Esophagus (tissue), 2 donors: ENCODE measurements around the gene DENND4C. TPM values are rescaled to one million over a fixed set of nuclear protein-coding genes. Genes with fewer than 3 reads are reported as not detected.
A peak's percentile ranks its signal among the peaks of the same experiment; 100 is the strongest.
"Not testable (repeated sequence)": the region's sequence is repeated elsewhere in the genome, so short reads cannot be mapped to it uniquely, and the experiment has no call there.

Source experiments
- H3K27ac ChIP-seq, 2 donors: one replicate each; pipeline ENCODE4 v1.5.1; 2013; ENCODE audit warnings: low read depth in 2 of 2, mild to moderate bottlenecking in 2 of 2, inconsistent platforms in 1 of 2, low read length in 1 of 2, moderate library complexity in 1 of 2
- H3K27me3 ChIP-seq, 2 donors: one replicate each; pipeline ENCODE4 v1.6.1; 2013; ENCODE audit warnings: low read length in 2 of 2, control low read depth in 1 of 2, mild to moderate bottlenecking in 1 of 2; ENCODE audit not compliant: insufficient read depth in 2 of 2, control insufficient read depth in 1 of 2
- H3K36me3 ChIP-seq, 2 donors: one replicate each; pipeline ENCODE4 v1.6.1; 2013; ENCODE audit warnings: low read length in 1 of 2; ENCODE audit not compliant: control insufficient read depth in 2 of 2, insufficient read depth in 2 of 2
- H3K4me1 ChIP-seq, 2 donors: one replicate each; pipeline ENCODE4 v1.6.1; 2013; ENCODE audit warnings: low read length in 1 of 2; ENCODE audit not compliant: control insufficient read depth in 2 of 2, insufficient read depth in 2 of 2
- H3K4me3 ChIP-seq, 2 donors: one replicate each; pipeline ENCODE4 v1.5.1; 2013; ENCODE audit warnings: low read length in 2 of 2, mild to moderate bottlenecking in 2 of 2, low read depth in 1 of 2, moderate library complexity in 1 of 2
- H3K9me3 ChIP-seq, 2 donors: one replicate each; pipeline ENCODE4 v1.6.1; 2013; ENCODE audit warnings: mild to moderate bottlenecking in 2 of 2, low read depth in 1 of 2, low read length in 1 of 2, moderate library complexity in 1 of 2; ENCODE audit not compliant: control insufficient read depth in 2 of 2, insufficient read depth in 1 of 2
- WGBS, 2 donors: extraction: QIAGEN DNeasy Blood & Tissue Kit; methylation state at CpG; one replicate each; pipeline ENCODE4 v1.1.7; 2013; 5-methylcytosine and 5-hydroxymethylcytosine counted together
- polyA plus RNA-seq, 2 donors: library from polyadenylated mRNA; stranded (reverse); fragments of 200-250 nt; gene quantifications; one replicate each; pipeline ENCODE4 v1.2.3, GENCODE V29; 2013
- donor health status: healthy with polysubstance abuse.
- donor health status: Bipolar disorder and iron deficiency.

The DENND4C gene
- polyA plus RNA-seq, 2 donors: 6.8 to 9.1 TPM

DNA sequence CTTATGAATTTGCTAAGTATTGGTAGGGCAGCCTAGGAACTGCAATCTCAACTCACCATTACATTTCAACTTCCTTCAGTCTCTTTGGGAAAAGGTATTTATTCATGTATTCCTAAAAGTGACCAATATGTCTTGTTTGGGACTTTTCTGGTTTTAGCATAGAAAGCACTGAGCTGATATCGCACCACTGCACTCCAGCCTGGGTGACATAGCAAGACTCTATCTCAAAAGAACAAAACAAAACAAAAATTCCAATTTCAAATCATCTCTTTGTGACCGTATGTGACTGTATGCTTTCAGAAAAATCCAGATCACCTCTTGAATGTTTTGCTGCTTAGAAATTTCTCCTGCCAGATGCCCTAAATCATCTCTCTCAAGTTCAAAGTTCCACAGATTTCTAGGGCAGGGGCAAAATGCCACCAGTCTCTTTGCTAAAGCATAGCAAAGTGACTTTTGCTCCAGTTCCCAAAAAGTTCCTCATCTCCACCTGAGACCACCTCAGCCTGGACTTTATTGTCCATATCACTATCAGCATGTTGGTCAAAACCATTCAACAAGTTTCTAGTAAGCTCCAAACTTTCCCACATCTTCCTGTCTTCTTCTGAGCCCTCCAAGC, 37.0 kb upstream of the DENND4C start:
- not testable (repeated sequence) for H3K27ac ChIP-seq, H3K4me3 ChIP-seq, H3K9me3 ChIP-seq, H3K36me3 ChIP-seq, H3K4me1 ChIP-seq, H3K27me3 ChIP-seq
- WGBS, 2 donors: 97 to 99% methylated on average over 2 of the region's 2 CpGs

DNA sequence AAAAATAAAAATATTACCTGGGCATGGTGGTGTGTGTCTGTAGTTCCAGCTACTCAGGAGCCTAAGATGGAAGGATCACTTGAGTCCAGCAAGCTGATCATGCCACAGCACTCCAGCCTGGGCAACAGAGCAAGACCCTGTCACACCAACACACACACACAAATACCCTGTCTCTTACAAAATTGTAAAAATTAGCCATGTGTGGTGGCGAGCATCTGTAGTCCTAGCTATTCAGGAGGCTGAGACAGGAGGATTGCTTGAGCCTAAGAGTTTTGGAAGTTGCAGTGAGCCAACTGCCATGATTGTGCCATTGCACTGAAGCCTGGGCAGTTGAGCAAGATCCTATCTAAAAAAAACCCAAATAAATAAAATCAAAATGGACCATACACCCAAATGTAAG, 32.1 kb upstream of the DENND4C start:
- Histone ChIP-seq H3K36me3 (no peaks in the 10 kb centered on the region), H3K9me3 (no peaks in the 10 kb centered on the region), H3K4me3 (no peak overlapping the region), H3K27me3 (no peaks in the 10 kb centered on the region), H3K4me1 (peaks cover 0 to 2% of the 10 kb centered on the region in 2 donors), H3K27ac (no peak overlapping the region)
- 94 to 97% methylated on average over 1 of the region's 1 CpG for WGBS, 2 donors

DNA sequence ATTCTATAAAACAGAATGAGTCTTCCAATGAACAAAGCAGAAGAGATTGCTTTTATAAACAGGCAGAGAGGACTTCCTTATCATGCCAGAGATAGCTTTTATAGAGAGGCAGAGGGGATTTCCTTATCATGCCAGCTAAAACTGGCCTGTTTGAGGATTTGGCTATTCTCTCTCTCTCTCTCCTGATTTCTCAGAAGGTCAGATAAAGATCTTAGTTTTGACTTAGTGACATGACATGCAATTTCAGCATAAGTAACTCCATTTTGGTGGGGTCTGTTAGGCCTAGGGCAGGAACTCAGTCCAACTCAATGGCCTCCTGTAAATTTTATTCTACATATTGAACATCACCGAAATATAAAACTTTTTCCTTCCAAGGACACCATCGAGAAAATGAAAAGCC, 31.5 kb upstream of the DENND4C start:
- Histone ChIP-seq H3K4me3 (no peak overlapping the region), H3K9me3 (no peaks in the 10 kb centered on the region), H3K27me3 (no peaks in the 10 kb centered on the region), H3K4me1 (peaks cover 0 to 2% of the 10 kb centered on the region in 2 donors), H3K36me3 (no peaks in the 10 kb centered on the region), H3K27ac (no peak overlapping the region)
- WGBS, 2 donors: 94 to 95% methylated on average over 2 of the region's 2 CpGs

DNA sequence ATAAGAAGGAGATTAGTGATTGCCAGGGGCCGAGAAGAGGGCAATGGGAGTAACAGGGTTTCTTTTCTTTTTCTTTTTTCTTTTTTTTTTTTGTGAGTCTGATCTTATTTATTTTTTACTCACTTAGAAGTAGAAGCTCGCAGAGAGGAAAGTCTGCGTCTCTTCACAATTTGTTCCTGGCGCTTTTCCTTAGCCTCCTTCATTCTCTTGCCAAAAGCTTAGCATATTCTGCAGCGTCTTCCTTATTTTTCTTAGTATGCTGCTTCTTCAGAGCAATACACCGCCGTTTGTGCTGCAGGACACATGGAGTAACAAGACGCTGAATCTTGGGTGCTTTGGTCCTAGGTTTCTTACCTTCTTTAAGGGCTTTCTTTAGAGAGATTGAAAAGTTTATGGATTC, 30.3 kb upstream of the DENND4C start:
- Histone ChIP-seq H3K27ac (no peak overlapping the region), H3K36me3 (no peaks in the 10 kb centered on the region), H3K4me3 (no peak overlapping the region), H3K9me3 (no peaks in the 10 kb centered on the region), H3K27me3 (no peaks in the 10 kb centered on the region), H3K4me1 (peaks cover 0 to 2% of the 10 kb centered on the region in 2 donors)
- WGBS, 2 donors: 47 to 58% methylated on average over 8 of the region's 8 CpGs

DNA sequence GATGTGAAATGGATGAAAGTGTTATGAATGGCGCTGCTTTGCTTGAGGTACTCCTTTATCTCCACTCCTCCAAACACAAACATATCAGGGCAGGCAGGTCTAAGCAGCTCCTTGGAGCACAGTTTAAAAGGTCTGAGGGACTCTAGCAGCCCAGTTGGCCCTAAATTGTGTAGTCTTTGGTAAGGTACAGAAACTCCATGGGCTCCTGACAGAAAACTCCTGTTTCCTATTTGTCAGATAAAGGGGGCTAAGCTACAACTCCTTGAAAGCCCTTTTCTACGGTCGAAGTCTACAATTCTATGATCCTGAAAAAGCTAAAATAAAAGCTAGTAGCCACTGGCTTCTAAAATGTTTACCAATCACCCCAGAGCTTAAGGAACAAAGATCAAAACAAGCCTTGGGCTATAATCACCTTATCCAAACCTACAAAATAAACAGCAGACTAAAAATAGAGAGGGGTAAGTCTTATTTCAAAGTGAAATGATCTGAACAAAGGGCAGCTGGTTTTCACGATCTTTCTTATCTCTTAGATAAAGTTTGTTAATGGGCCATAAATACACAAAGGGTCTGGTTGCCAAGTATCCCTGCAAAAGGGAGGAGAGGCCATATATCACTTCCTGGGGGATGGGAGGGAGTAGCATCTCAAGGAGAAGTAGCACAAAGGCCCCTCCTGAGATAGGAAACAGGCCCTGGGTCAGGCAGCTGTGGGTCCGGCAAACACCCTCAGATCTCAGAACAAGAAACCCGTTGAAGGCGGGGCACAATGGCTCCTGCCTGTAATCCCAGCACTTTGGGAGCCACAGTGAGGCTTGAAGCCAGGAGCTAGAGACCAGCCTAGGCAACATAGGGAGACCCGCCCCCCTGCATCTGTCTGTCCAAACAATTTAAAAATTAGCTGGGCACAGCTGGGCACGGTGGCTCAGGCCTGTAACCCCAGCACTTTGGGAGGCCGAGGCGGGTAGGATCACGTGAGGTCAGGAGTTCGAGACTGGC, 28.3 kb upstream of the DENND4C start:
- 55 to 69% methylated on average over 13 of the region's 13 CpGs for WGBS, 2 donors
- no peaks in the 10 kb centered on the region for H3K27me3 ChIP-seq
- no peak overlapping the region for H3K4me3 ChIP-seq
- H3K9me3 ChIP-seq: no peaks in the 10 kb centered on the region
- H3K4me1 ChIP-seq: peaks cover 0 to 2% of the 10 kb centered on the region in 2 donors
- no peak overlapping the region for H3K27ac ChIP-seq
- no peaks in the 10 kb centered on the region for H3K36me3 ChIP-seq

DNA sequence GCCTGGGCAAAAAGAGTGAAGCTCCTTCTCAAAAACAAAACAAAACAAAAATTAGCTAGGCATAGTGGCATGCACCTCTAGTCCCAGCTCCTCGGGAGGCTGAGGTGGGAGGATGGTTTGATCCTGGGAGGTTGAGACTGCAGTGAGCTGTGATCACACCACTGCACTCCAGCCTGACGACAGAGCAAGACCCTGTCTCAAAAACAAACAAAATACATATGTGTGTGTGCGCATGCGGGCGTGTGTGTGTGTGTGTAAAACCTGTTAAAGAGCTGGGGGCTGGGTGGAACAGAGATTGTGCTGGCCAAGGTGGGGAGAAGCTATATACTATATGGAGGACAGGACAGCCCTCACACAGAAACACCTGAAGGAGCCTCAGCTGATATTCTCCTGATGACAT, 27.4 kb upstream of the DENND4C start:
- H3K4me3 ChIP-seq: no peak overlapping the region
- no peaks in the 10 kb centered on the region for H3K9me3 ChIP-seq
- no peak overlapping the region for H3K27ac ChIP-seq
- H3K4me1 ChIP-seq: peaks cover 0 to 2% of the 10 kb centered on the region in 2 donors
- H3K36me3 ChIP-seq: no peaks in the 10 kb centered on the region
- H3K27me3 ChIP-seq: no peaks in the 10 kb centered on the region
- WGBS, 2 donors: 92% methylated on average over 5 of the region's 5 CpGs

DNA sequence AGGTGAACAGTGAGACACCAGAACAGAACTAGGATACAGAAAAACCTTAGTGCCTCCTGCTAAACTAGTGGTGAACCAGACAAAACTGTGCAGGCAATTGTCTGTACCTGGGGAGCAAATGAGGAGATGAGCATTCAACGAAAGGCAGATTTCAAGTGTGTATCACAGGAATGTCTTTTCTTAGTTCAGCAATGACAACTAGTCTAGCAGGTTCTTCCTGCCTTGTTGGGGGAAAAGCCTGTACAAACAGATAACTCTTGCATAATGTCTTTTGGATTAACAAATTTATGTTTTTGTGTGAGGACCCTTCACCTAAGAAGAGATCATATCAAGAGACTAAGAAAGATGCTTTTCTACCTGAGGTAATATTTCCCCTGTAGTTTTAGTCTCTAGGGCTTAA, 21.8 kb upstream of the DENND4C start:
- WGBS, 2 donors: 47 to 50% methylated on average over 1 of the region's 1 CpG
- no peaks in the 10 kb centered on the region for H3K9me3 ChIP-seq
- H3K36me3 ChIP-seq: no peaks in the 10 kb centered on the region
- peak overlapping the region; percentile 42 to 66 for H3K27ac ChIP-seq
- no peak overlapping the region for H3K4me3 ChIP-seq
- no peaks in the 10 kb centered on the region for H3K4me1 ChIP-seq
- H3K27me3 ChIP-seq: no peaks in the 10 kb centered on the region

DNA sequence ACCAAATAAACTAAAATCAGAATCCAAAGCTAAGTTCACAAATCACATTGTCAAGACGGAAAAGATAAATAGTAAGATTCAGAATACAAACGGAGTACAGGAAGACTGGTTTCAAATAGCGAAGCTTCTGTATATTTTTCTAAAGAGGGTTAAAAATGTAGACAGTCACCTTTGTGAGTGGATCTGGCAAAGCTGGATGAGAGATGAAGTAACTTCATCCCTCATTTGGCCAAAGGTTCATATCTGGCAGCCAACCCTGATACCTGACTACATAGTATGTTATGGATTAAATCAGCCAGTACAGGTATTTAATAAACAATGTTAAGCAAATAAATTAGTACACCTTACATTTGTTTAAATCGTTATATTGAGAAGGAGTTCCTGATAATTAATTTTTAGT, 21.3 kb upstream of the DENND4C start:
- Histone ChIP-seq H3K4me3 (no peak overlapping the region), H3K27ac (peak overlapping the region in 1 of 2 donors; percentile 42), H3K36me3 (no peaks in the 10 kb centered on the region), H3K9me3 (no peaks in the 10 kb centered on the region), H3K4me1 (no peaks in the 10 kb centered on the region), H3K27me3 (no peaks in the 10 kb centered on the region)
- 29 to 44% methylated on average over 4 of the region's 4 CpGs for WGBS, 2 donors

DNA sequence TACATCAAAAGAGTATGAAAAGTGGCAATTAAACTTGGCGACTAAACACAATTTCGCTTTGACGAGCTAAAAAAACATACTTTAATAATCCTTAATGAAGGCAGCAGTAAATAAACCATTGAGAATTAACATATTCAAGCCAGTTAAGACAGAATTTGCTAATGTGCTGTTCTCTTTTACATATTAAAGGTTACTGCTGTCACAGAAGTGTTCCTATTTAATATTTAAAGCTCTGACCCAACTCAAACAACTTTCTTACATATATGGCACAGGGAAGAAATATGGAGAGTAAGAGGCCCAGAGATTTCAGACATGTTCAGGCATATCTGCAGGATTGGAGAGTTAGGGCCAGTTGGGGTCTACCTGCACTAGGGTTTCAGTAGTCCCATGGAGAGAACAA, 16.7 kb upstream of the DENND4C start:
- Histone ChIP-seq H3K36me3 (no peaks in the 10 kb centered on the region), H3K9me3 (no peaks in the 10 kb centered on the region), H3K4me3 (no peak overlapping the region), H3K27me3 (no peaks in the 10 kb centered on the region), H3K4me1 (no peaks in the 10 kb centered on the region), H3K27ac (no peak overlapping the region)
- 96 to 97% methylated on average over 3 of the region's 3 CpGs for WGBS, 2 donors
